PC-9 (cell line): Measurements from ENCODE around the gene LSS. TPM values are rescaled to one million over a fixed set of nuclear protein-coding genes. Genes with fewer than 3 reads are reported as not detected.
A peak's percentile ranks its signal among the peaks of the same experiment; 100 is the strongest.

Source experiments
- BruUV-seq: library from RNA; stranded (reverse); fragments of 400-500 nt; replicated peaks from 2 replicates; lab custom pipeline; 2021; lab: Mats Ljungman, UMichigan
- CTCF ChIA-PET: fragments of 300-600 bp; sonication (Branson Sonifier 250); formaldehyde crosslinking; loops from one replicate; lab custom pipeline; 2022; ENCODE audit warnings: antibody characterized with exemption; lab: Charles Lee
- POLR2A ChIA-PET: fragments of 300-600 bp; sonication (Branson Sonifier 250); formaldehyde crosslinking; loops from one replicate; lab custom pipeline; 2022; ENCODE audit warnings: antibody characterized with exemption; ENCODE audit not compliant: unreplicated experiment; lab: Charles Lee
- DNase-seq, 2 experiments: peaks; one replicate each; pipeline versions ENCODE4 v3.0.0 to v3.0.0-alpha.2; 2015 to 2022; ENCODE audit warnings: mixed read lengths in 1 of 2
- H2AFZ ChIP-seq: fragments of 200-600 bp; sonication (generic); 2 replicates; pipeline ENCODE4 v1.8.1; 2017; ENCODE audit warnings: antibody characterized with exemption
- H3F3A ChIP-seq: fragments of 200-600 bp; sonication (generic); 2 replicates; pipeline ENCODE4 v1.8.1; 2017; ENCODE audit warnings: antibody characterized with exemption, mild to moderate bottlenecking, low read depth; ENCODE audit not compliant: insufficient read depth
- H3K27ac ChIP-seq: fragments of 200-600 bp; sonication (generic); 2 replicates; pipeline ENCODE4 v1.6.1; 2016; ENCODE audit warnings: mixed run types
- H3K27me3 ChIP-seq: fragments of 200-600 bp; sonication (generic); 2 replicates; pipeline ENCODE4 v1.6.1; 2016; ENCODE audit warnings: low read depth, mixed run types; ENCODE audit not compliant: insufficient read depth
- H3K36me3 ChIP-seq: fragments of 200-600 bp; sonication (generic); 2 replicates; pipeline ENCODE4 v1.6.1; 2016; ENCODE audit warnings: low read depth, mixed run types
- H3K4me1 ChIP-seq: fragments of 200-600 bp; sonication (generic); replicated peaks from 2 replicates; pipeline ENCODE4 v1.6.1; 2016; ENCODE audit warnings: mixed run types; ENCODE audit not compliant: insufficient read depth
- H3K4me2 ChIP-seq: fragments of 200-600 bp; sonication (generic); 2 replicates; pipeline ENCODE4 v1.6.1; 2017; ENCODE audit warnings: mixed run types
- H3K4me3 ChIP-seq: fragments of 200-600 bp; sonication (generic); 2 replicates; pipeline ENCODE4 v1.6.1; 2016; ENCODE audit warnings: mixed run types
- H3K79me2 ChIP-seq: fragments of 200-600 bp; sonication (generic); 2 replicates; pipeline ENCODE4 v1.6.1; 2017; ENCODE audit warnings: low read depth, mixed run types
- H3K9me2 ChIP-seq: fragments of 200-600 bp; sonication (generic); 2 replicates; pipeline ENCODE4 v1.8.1; 2017; ENCODE audit warnings: mild to moderate bottlenecking; ENCODE audit not compliant: insufficient read depth
- H3K9me3 ChIP-seq: fragments of 200-600 bp; sonication (generic); 2 replicates; pipeline ENCODE4 v1.8.1; 2016; ENCODE audit warnings: low read depth; ENCODE audit not compliant: insufficient read depth
- H4K20me1 ChIP-seq: fragments of 200-600 bp; sonication (generic); 2 replicates; pipeline ENCODE4 v1.8.1; 2017; ENCODE audit not compliant: insufficient read depth
- CTCF ChIP-seq: fragments of 200-600 bp; sonication (generic); conservative IDR thresholded peaks from 2 replicates; pipeline ENCODE4 v1.6.1; 2017; ENCODE audit warnings: mixed run types, antibody characterized with exemption, mild to moderate bottlenecking, moderate library complexity
- EZH2 ChIP-seq: fragments of 200-600 bp; sonication (generic); IDR thresholded peaks from 2 replicates; pipeline ENCODE4 v1.8.0; 2017; ENCODE audit warnings: antibody characterized with exemption, low read depth
- intact Hi-C: fragments of 100-400 bp; cut with micrococcal nuclease; formaldehyde crosslinking; loops from one replicate; pipeline ENCODE4 v1.10.0; 2022; ENCODE audit not compliant: unreplicated experiment
- total RNA-seq: library from RNA; stranded (reverse); gene quantifications from 2 replicates; pipeline ENCODE4 v1.2.3, GENCODE V29; 2021

Gene LSS
- total RNA-seq, 1 experiment from 2014 or later = 92.3 TPM

- Histone ChIP-seq H3K27me3 (no peaks in the 10 kb centered on the region), H3K4me3 (no peak overlapping the region), H3K79me2 (no peaks in the 10 kb centered on the region), H2AFZ (no peak overlapping the region), H3K27ac (no peak overlapping the region), H3F3A (peaks cover 11% of the 10 kb centered on the region; the same call in 1 of the 2 replicates), H3K9me2 (no peaks in the 10 kb centered on the region), H3K36me3 (0 out of 2 replicates have a peak, but pooled peaks cover 8% of the 10 kb centered on the region), H4K20me1 (no peaks in the 10 kb centered on the region; the same call in 1 of the 2 replicates), H3K4me2 (no peak overlapping the region), H3K4me1 (no peaks in the 10 kb centered on the region), H3K9me3 (no peaks in the 10 kb centered on the region)
- no TSS peak for BruUV-seq
- TF ChIP-seq CTCF = no peak
- TF ChIP-seq EZH2 = no peak
- ChIA-PET CTCF (no interaction called here), POLR2A (no interaction called here)
- intact Hi-C loops = no loop called here
- DNase-seq = peak in 1 of 2 experiments; percentile 58
These were observed 40.9 kb upstream of the LSS start for GRCh38 chr21:46269466-46269865.

GRCh38 chr21:46268371-46268770 lies 39.8 kb upstream of the LSS start:
- intact Hi-C loops = no loop called here
- Histone ChIP-seq H3F3A (peaks cover 11% of the 10 kb centered on the region; the same call in 1 of the 2 replicates), H3K4me1 (no peaks in the 10 kb centered on the region), H3K27ac (no peak overlapping the region), H2AFZ (no peak overlapping the region), H3K79me2 (no peaks in the 10 kb centered on the region), H4K20me1 (no peaks in the 10 kb centered on the region; the same call in 1 of the 2 replicates), H3K27me3 (no peaks in the 10 kb centered on the region), H3K9me2 (no peaks in the 10 kb centered on the region), H3K4me2 (no peak overlapping the region), H3K9me3 (no peaks in the 10 kb centered on the region), H3K36me3 (0 out of 2 replicates have a peak, but pooled peaks cover 8% of the 10 kb centered on the region), H3K4me3 (no peak overlapping the region)
- no peak for DNase-seq
- POLR2A ChIA-PET = no interaction called here
- CTCF ChIA-PET = no interaction called here
- TF ChIP-seq EZH2 (no peak), CTCF (no peak)
- BruUV-seq = no TSS peak

- BruUV-seq = no TSS peak
- ChIA-PET CTCF (no interaction called here), POLR2A (interaction anchor here (0.6 kb wide), 1 partner anchor 199 kb away, joined by 5 read pairs; no protein-coding TSS in a partner anchor)
- intact Hi-C loops = no loop called here
- H3K4me1 ChIP-seq = no peaks in the 10 kb centered on the region
- 0 out of 2 replicates have a peak, but pooled peaks cover 8% of the 10 kb centered on the region for H3K36me3 ChIP-seq
- no peak overlapping the region for H3K4me3 ChIP-seq
- TF ChIP-seq CTCF = no peak
- no peak for TF ChIP-seq EZH2
- H3K27ac ChIP-seq = no peak overlapping the region
- H3K9me3 ChIP-seq = no peaks in the 10 kb centered on the region
- DNase-seq = no peak
- H3F3A ChIP-seq = peaks cover 11% of the 10 kb centered on the region; the same call in 1 of the 2 replicates
- no peaks in the 10 kb centered on the region for H3K79me2 ChIP-seq
- no peak overlapping the region for H3K4me2 ChIP-seq
- no peaks in the 10 kb centered on the region for H3K9me2 ChIP-seq
- no peaks in the 10 kb centered on the region for H3K27me3 ChIP-seq
- H2AFZ ChIP-seq = no peak overlapping the region
- H4K20me1 ChIP-seq = no peaks in the 10 kb centered on the region; the same call in 1 of the 2 replicates
These were observed 38.4 kb upstream of the LSS start for GRCh38 chr21:46266946-46267345.
